ENCODE results near the gene IFIT5.

DNA sequence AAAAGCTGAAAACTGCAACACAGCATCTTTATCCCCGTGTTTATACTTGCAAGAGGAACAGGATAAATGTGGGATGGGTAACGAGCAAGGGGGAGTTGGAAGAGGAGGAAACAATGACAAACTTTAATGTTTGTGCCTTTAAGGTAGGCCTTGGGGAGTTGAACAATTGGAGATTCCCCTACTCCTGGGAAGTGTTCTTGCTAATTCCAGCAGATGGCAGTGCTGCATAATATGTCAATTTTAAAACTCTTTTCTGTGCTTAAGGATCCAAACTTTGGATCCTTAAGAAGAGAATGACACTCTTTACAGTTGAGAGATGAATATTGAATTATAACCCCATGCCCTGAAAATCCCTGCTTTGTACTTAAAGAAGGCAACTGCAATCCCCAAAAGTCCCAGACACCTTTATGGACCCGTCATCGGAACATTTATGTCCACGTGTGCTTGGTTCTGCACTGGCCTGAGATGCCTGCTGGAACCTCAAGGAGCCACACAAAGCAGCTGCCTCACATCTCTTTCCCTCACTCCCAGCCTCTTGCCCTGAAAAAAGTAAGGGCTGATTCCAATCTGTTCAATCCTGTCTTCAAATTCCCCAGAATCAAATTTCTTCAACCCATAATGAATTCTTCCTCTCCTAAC is 12.0 kb downstream of the IFIT5 start:
- peak; percentile 57 to 76 (median 60) for TF ChIP-seq CTCF (optimal IDR thresholded peaks at IDR 0.05 in 1 of 3, IDR thresholded peaks at IDR 0.05 in 1 of 3, conservative IDR thresholded peaks at IDR 0.05 in 1 of 3; ENCODE audit: extremely low read depth in 1 of 3, insufficient read depth in 2 of 3, low read length in 3 of 3)
- TF ChIP-seq EZH2 (IDR thresholded peaks at IDR 0.05; ENCODE audit: low read length): no peak
